ENCODE data around the gene PRDM16.

The PRDM16 gene

DNA sequence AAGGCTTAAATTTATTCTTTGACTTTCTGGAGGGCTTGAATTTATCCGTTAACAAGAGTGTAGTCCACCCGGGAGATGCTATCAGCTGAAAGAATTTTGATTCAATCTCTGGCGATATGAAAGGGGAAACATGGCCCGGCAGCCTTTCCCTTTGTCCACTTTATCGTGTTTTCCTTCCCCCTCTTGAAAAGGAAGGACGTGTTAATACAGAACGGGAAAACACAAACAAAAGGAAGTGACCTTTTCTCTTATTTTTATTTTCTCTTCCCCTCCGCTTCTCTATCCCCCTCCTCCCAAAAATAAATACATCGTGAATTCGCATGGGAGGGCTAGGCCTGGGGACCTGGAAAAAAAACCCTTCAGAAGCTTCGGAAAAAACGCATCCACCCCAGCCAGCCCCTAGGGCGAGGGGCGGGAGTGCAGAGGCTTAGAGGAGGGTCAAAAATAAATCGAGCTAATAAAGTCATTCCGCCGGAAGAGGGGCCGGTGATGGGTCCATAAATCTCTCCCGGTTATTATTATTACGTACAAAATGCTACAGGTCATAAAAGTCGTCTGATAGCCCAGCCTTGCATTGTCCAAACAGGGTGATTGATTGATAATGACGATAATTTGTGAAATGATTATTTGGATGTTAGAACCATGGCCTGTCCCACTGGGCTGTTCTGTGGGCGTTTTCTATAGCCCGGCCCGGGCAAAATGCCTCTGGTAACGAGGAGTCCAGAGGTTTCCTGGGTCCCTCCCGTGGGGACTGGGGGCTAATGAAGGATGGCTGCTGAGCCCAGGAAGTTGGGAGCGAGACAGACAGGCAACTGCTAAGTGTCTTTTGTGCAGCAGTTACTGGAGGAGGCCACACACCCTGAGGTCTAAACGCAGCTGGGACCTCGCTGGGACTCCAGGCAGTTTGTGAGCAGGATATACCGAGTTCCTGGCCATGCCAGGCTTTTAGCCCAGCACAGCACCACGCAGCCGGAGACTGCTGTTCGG is 179.4 kb downstream of the PRDM16 start:
- no peaks in the 10 kb centered on the region for H3K9me2 ChIP-seq (replicated peaks; ENCODE audit: low read depth, low read length)
- H3K4me2 ChIP-seq (ENCODE audit: low read depth, low read length, poor library complexity, severe bottlenecking) = no peak overlapping the region
- TF ChIP-seq EZH2phosphoT487 (IDR thresholded peaks at IDR 0.05; ENCODE audit: borderline replicate concordance) = no peak
- H2AFZ ChIP-seq (ENCODE audit: low read length) = no peak overlapping the region
- peaks cover 13% of the 10 kb centered on the region; the same call in 1 of the 2 replicates for H3K36me3 ChIP-seq (ENCODE audit: insufficient read depth, low read length)
- no peaks in the 10 kb centered on the region for H3K27me3 ChIP-seq (ENCODE audit: insufficient read depth, low read length, poor library complexity, severe bottlenecking)
- H3K9ac ChIP-seq (ENCODE audit: low read depth, low read length, poor library complexity, severe bottlenecking) = no peak overlapping the region
- H4K20me1 ChIP-seq (ENCODE audit: insufficient read depth, low read length, poor library complexity, severe bottlenecking) = no peaks in the 10 kb centered on the region
- no peaks in the 10 kb centered on the region for H3K4me1 ChIP-seq (ENCODE audit: insufficient read depth, low read length, poor library complexity, severe bottlenecking)
- H3K79me2 ChIP-seq (ENCODE audit: insufficient read depth, low read length) = no peaks in the 10 kb centered on the region
- no peak overlapping the region for H3K4me3 ChIP-seq (ENCODE audit: low read length, poor library complexity, severe bottlenecking)
- no peaks in the 10 kb centered on the region for H3K9me3 ChIP-seq (ENCODE audit: insufficient read depth, low read depth, low read length)
- no peaks in the 10 kb centered on the region for H3F3A ChIP-seq (ENCODE audit: low read depth)

DNA sequence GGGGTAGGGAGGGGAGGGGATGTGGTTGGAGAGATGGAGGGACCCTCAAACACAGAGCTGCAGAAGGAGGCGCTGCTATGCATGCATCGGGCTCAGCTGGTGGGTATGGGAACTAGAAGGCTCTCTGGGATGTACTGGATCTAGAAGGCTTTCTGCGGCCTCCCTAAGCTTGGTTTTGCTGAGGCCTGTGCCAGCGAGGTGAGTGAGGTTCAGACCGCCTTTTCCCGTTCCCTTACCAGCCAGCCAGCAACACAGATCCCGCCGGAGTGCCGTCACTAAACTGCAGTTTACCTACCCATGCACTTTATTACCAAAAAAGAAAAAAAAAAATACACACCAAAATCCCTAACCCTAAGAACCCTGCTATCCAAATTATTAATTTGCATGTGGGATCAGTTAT is 180.2 kb downstream of the PRDM16 start:
- H2AFZ ChIP-seq (ENCODE audit: low read length) = no peak overlapping the region
- TF ChIP-seq, protein P1, sequence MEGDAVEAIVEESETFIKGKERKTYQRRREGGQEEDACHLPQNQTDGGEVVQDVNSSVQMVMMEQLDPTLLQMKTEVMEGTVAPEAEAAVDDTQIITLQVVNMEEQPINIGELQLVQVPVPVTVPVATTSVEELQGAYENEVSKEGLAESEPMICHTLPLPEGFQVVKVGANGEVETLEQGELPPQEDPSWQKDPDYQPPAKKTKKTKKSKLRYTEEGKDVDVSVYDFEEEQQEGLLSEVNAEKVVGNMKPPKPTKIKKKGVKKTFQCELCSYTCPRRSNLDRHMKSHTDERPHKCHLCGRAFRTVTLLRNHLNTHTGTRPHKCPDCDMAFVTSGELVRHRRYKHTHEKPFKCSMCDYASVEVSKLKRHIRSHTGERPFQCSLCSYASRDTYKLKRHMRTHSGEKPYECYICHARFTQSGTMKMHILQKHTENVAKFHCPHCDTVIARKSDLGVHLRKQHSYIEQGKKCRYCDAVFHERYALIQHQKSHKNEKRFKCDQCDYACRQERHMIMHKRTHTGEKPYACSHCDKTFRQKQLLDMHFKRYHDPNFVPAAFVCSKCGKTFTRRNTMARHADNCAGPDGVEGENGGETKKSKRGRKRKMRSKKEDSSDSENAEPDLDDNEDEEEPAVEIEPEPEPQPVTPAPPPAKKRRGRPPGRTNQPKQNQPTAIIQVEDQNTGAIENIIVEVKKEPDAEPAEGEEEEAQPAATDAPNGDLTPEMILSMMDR (conservative IDR thresholded peaks at IDR 0.05; ENCODE audit: low read length) = no peak

DNA sequence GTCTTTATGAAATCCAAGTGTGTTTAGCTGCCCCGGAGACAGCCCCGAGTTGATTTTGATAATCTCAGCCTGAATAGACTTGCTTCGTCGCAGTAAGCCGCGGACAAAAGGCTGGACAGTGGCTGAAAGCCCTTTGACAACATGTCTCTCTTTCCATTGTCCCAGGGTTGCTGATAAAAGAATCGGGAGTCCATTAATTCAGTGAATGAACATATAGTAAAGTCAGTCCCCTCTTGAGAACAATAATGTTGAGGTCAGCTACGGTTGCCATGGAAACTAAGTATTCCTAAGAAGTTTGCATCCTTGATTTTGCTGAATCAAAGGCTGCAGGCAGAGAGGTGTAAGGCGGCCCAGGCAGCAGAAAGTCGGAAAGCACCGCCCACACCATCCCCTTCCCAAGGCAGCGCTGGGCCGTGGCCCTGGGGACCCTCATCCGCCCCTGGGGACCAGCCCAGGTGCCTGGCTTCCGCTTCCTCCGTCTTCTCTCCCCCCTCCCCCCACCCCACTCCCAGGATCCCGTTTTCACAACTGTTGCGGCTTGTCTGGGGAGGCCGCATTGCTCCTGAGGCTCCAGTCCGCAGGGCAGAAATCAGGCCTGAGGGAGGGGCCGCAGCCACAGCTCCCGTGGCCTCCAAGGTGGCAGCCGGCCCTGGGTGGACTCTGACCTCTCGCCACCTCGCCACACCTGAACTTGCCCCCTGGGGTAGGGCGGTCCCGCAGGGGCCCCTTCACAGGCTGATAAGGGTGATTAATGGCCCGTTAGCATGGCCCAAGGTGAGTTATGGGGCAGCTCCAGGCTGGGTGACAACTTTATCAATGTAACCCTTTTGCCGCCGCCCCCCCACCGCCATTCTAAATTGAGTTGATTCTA is 180.9 kb downstream of the PRDM16 start:
- no peaks in the 10 kb centered on the region for H3K79me2 ChIP-seq (ENCODE audit: insufficient read depth, low read length)
- no peaks in the 10 kb centered on the region for H4K20me1 ChIP-seq (ENCODE audit: insufficient read depth, low read length, poor library complexity, severe bottlenecking)
- H3K36me3 ChIP-seq (ENCODE audit: insufficient read depth, low read length) = peaks cover 4% of the 10 kb centered on the region; the same call in 1 of the 2 replicates
- TF ChIP-seq, protein P1 (conservative IDR thresholded peaks at IDR 0.05; ENCODE audit: low read length) = no peak
- TF ChIP-seq EZH2phosphoT487 (IDR thresholded peaks at IDR 0.05; ENCODE audit: borderline replicate concordance) = no peak
- no peaks in the 10 kb centered on the region for H3K9me3 ChIP-seq (ENCODE audit: insufficient read depth, low read depth, low read length)
- no peaks in the 10 kb centered on the region for H3K9me2 ChIP-seq (replicated peaks; ENCODE audit: low read depth, low read length)
- H3K9ac ChIP-seq (ENCODE audit: low read depth, low read length, poor library complexity, severe bottlenecking) = no peak overlapping the region
- H3K27me3 ChIP-seq (ENCODE audit: insufficient read depth, low read length, poor library complexity, severe bottlenecking) = no peaks in the 10 kb centered on the region
- H3K4me3 ChIP-seq (ENCODE audit: low read length, poor library complexity, severe bottlenecking) = no peak overlapping the region
- no peak overlapping the region for H2AFZ ChIP-seq (ENCODE audit: low read length)
- H3K4me1 ChIP-seq (ENCODE audit: insufficient read depth, low read length, poor library complexity, severe bottlenecking) = no peaks in the 10 kb centered on the region
- no peaks in the 10 kb centered on the region for H3F3A ChIP-seq (ENCODE audit: low read depth)
- H3K4me2 ChIP-seq (ENCODE audit: low read depth, low read length, poor library complexity, severe bottlenecking) = no peak overlapping the region

More for the DNA sequence above, 180.2 kb downstream of the PRDM16 start:
- Histone ChIP-seq H3K36me3 (ENCODE audit: insufficient read depth, low read length) (peaks cover 7% of the 10 kb centered on the region; the same call in 1 of the 2 replicates), H3K4me2 (ENCODE audit: low read depth, low read length, poor library complexity, severe bottlenecking) (no peak overlapping the region), H3K9ac (ENCODE audit: low read depth, low read length, poor library complexity, severe bottlenecking) (no peak overlapping the region), H3K4me1 (ENCODE audit: insufficient read depth, low read length, poor library complexity, severe bottlenecking) (no peaks in the 10 kb centered on the region), H3K27me3 (ENCODE audit: insufficient read depth, low read length, poor library complexity, severe bottlenecking) (no peaks in the 10 kb centered on the region), H4K20me1 (ENCODE audit: insufficient read depth, low read length, poor library complexity, severe bottlenecking) (no peaks in the 10 kb centered on the region), H3K4me3 (ENCODE audit: low read length, poor library complexity, severe bottlenecking) (no peak overlapping the region), H3K9me3 (ENCODE audit: insufficient read depth, low read depth, low read length) (no peaks in the 10 kb centered on the region), H3K79me2 (ENCODE audit: insufficient read depth, low read length) (no peaks in the 10 kb centered on the region), H3F3A (ENCODE audit: low read depth) (no peaks in the 10 kb centered on the region), H3K9me2 (replicated peaks; ENCODE audit: low read depth, low read length) (no peaks in the 10 kb centered on the region)
